Endodermal cell (in vitro differentiated cells): ENCODE results near the gene NUDT16L1. TPM values are rescaled to one million over a fixed set of nuclear protein-coding genes. Genes with fewer than 3 reads are reported as not detected.

Experiments
- DNase-seq: peaks from one replicate; pipeline ENCODE4 v3.0.0-alpha.2; 2017
- H3K27ac ChIP-seq: 2 replicates; pipeline ENCODE4 v1.5.1; 2013; ENCODE audit warnings: mild to moderate bottlenecking, low read depth, low read length, moderate library complexity
- H3K27me3 ChIP-seq: 2 replicates; pipeline ENCODE4 v1.6.1; 2013; ENCODE audit warnings: mild to moderate bottlenecking, low read length, moderate library complexity; ENCODE audit not compliant: insufficient read depth, control insufficient read depth, poor library complexity, severe bottlenecking
- H3K36me3 ChIP-seq: 2 replicates; pipeline ENCODE4 v1.7.0; 2013; ENCODE audit warnings: mild to moderate bottlenecking, low read length, moderate library complexity; ENCODE audit not compliant: control insufficient read depth, insufficient read depth
- H3K4me1 ChIP-seq: one replicate; pipeline ENCODE4 v1.7.0; 2013; ENCODE audit warnings: low read length; ENCODE audit not compliant: control insufficient read depth, insufficient read depth
- H3K4me3 ChIP-seq: 2 replicates; pipeline ENCODE4 v1.5.1; 2013; ENCODE audit warnings: mild to moderate bottlenecking, low read length, moderate library complexity
- H3K9ac ChIP-seq: 2 replicates; pipeline ENCODE4 v1.6.1; 2013; ENCODE audit warnings: mild to moderate bottlenecking, low read length, moderate library complexity; ENCODE audit not compliant: poor library complexity, severe bottlenecking; ENCODE audit errors: extremely low read depth
- H3K9me3 ChIP-seq: 2 replicates; pipeline ENCODE4 v1.6.1; 2013; ENCODE audit warnings: mild to moderate bottlenecking, low read length, moderate library complexity; ENCODE audit not compliant: control insufficient read depth
- H3K27ac Mint-ChIP-seq: 2 replicates; pipeline ENCODE4 v1.8.0; 2020; ENCODE audit warnings: mixed read lengths
- H3K27me3 Mint-ChIP-seq: 2 replicates; pipeline ENCODE4 v1.8.0; 2021; ENCODE audit warnings: mild to moderate bottlenecking, mixed read lengths; ENCODE audit not compliant: insufficient read depth
- H3K36me3 Mint-ChIP-seq: 2 replicates; pipeline ENCODE4 v1.8.0; 2020; ENCODE audit warnings: low read depth, mixed read lengths
- H3K4me1 Mint-ChIP-seq: 2 replicates; pipeline ENCODE4 v1.8.0; 2020; ENCODE audit warnings: mixed read lengths
- H3K4me3 Mint-ChIP-seq: 2 replicates; pipeline ENCODE4 v1.8.0; 2020; ENCODE audit warnings: mild to moderate bottlenecking, moderate library complexity, mixed read lengths
- H3K9me3 Mint-ChIP-seq: 2 replicates; pipeline ENCODE4 v1.8.0; 2020; ENCODE audit warnings: mild to moderate bottlenecking, mixed read lengths
- WGBS, 2 experiments: methylation state at CpG; one replicate each; pipeline versions ENCODE4 v1.1.5 to v1.1.7; 2013; ENCODE audit warnings: missing lambda C conversion rate in 2 of 2, mixed read lengths in 1 of 2; ENCODE audit not compliant: insufficient coverage in 1 of 2, insufficient read length in 1 of 2; 5-methylcytosine and 5-hydroxymethylcytosine counted together
- total RNA-seq, 2 donors: library from RNA; stranded (reverse); fragmentation: NEBNext Ultra II Directional in 1 of 2; extraction: Animal tissue kit (Norgen Biotek cat#: 25700) in 1 of 2; gene quantifications; 2 replicates in 1 of 2; 3 replicates in 1 of 2; pipeline ENCODE4 v1.2.1, GENCODE V29; 2021
- TF ChIP-seq, protein P1 (sequence below): fragments of 200-600 bp; sonication (generic); conservative IDR thresholded peaks from 2 replicates; pipeline ENCODE4 v1.5.0; 2021; ENCODE audit warnings: antibody characterized with exemption, mild to moderate bottlenecking

NUDT16L1 gene
- total RNA-seq, 2 donors from 2014 or later: 38.6 to 40.7 TPM

DNA sequence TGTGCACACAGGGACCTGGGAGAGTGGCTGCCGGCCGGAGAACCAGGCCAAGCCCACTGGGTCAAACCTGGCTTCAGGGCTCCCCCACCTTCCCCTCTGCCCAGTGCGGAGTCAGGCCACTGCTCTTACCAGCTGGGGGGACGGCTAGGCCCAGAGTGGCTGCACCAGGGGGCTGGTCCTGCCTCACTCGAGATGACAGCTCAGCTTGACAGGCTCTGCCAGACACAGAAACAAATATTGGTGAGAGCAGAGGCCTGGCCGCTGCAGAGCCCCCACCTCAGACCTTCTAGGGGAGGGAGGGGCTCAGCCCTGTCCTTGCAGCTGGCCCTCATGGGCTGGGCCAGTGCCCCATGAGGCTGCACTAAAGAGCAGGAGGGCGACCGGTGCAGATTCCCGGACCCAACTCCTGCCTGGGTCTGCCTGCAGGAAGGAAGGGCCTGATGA is 4.5 kb downstream of the NUDT16L1 start:
- Histone ChIP-seq H3K27ac (no peak overlapping the region), H3K4me1 (no peaks in the 10 kb centered on the region), H3K9ac (no peak overlapping the region), H3K4me3 (no peak overlapping the region), H3K36me3 (peaks cover 49% of the 10 kb centered on the region), H3K9me3 (no peaks in the 10 kb centered on the region), H3K27me3 (no peaks in the 10 kb centered on the region)
- no peaks in the 10 kb centered on the region for H3K9me3 Mint-ChIP-seq
- DNase-seq: peak; percentile 42
- peaks cover 4% of the 10 kb centered on the region for H3K4me1 Mint-ChIP-seq
- peaks cover 23% of the 10 kb centered on the region for H3K36me3 Mint-ChIP-seq
- WGBS, 2 experiments: 87 to 92% methylated on average over 2 to 9 of the region's 9 CpGs
- no peaks in the 10 kb centered on the region for H3K27me3 Mint-ChIP-seq
- H3K27ac Mint-ChIP-seq: no peak overlapping the region
- H3K4me3 Mint-ChIP-seq: no peak overlapping the region
- TF ChIP-seq, protein P1, sequence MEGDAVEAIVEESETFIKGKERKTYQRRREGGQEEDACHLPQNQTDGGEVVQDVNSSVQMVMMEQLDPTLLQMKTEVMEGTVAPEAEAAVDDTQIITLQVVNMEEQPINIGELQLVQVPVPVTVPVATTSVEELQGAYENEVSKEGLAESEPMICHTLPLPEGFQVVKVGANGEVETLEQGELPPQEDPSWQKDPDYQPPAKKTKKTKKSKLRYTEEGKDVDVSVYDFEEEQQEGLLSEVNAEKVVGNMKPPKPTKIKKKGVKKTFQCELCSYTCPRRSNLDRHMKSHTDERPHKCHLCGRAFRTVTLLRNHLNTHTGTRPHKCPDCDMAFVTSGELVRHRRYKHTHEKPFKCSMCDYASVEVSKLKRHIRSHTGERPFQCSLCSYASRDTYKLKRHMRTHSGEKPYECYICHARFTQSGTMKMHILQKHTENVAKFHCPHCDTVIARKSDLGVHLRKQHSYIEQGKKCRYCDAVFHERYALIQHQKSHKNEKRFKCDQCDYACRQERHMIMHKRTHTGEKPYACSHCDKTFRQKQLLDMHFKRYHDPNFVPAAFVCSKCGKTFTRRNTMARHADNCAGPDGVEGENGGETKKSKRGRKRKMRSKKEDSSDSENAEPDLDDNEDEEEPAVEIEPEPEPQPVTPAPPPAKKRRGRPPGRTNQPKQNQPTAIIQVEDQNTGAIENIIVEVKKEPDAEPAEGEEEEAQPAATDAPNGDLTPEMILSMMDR: no peak

DNA sequence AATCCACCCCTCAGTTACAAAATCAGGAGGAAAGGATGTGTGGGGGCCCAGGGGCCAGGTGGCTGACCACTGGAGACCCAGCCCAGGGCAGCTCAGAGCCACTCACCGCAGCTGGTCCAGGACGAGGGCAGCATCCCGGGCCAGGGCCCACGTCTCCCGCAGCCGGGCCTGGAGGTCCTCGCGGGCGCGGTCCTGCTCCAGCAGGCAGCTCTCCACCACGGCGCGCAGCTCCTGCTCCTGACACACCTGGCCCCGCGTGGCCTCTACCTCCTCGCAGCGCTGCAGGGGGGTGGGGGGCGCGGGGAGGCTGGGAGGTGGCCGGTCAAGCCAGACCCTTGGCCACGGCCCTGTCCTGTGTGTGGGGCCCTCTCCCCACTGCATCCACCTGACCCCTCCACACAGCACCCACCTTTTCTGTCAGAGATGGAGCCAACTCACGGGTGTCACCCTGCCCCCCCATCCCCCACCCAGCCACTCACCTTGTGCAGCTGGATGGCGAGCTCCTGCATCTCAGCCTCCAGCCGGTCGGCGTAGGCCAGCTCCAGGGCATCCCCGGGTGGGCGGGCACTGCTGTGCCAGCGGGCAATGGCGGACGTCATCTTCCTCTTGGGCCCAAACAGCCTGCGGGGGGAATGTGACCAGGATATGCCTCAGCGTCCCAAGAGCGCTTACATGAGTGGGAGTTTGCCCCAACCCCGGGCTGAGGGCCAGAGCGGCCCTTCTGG is 5.1 kb downstream of the NUDT16L1 start:
- no peaks in the 10 kb centered on the region for H3K4me1 ChIP-seq
- H3K4me3 ChIP-seq: no peak overlapping the region
- no peaks in the 10 kb centered on the region for H3K27me3 ChIP-seq
- H3K9me3 ChIP-seq: no peaks in the 10 kb centered on the region
- no peak overlapping the region for H3K27ac ChIP-seq
- Mint-ChIP-seq H3K36me3 (peaks cover 23% of the 10 kb centered on the region), H3K27me3 (no peaks in the 10 kb centered on the region), H3K9me3 (no peaks in the 10 kb centered on the region), H3K4me1 (peaks cover 4% of the 10 kb centered on the region), H3K27ac (no peak overlapping the region), H3K4me3 (no peak overlapping the region)
- DNase-seq: peak; percentile 41
- TF ChIP-seq, protein P1: no peak
- H3K9ac ChIP-seq: no peak overlapping the region
- H3K36me3 ChIP-seq: peaks cover 51% of the 10 kb centered on the region
- WGBS, 2 experiments: 95 to 98% methylated on average over 19 to 35 of the region's 36 CpGs

DNA sequence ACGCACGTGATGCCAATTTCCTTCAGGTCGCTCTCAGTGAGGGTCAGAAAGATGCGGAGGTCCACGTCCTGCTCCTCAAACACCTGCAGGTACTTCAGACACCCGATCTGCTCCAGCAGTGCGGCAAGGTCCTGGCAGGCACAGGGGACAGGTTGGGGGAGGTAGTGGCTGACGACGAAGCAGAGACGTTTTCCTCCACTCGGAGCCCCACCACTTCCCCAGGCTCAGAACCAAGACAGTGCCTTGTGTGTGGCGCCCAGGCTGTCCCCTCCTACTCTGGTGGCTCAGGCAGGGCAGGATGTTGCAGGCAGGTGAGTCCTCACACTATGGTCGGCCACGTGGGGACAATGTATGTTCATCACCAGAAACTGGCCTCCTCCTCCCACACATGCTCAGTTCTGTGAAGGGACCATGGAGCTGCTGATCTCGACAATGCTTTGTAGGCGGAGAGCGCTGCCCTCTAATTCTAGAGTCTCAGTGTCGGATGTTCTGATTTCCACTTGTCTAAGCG is 5.7 kb downstream of the NUDT16L1 start:
- Histone ChIP-seq H3K36me3 (peaks cover 55% of the 10 kb centered on the region), H3K9ac (no peak overlapping the region), H3K27ac (no peak overlapping the region), H3K27me3 (no peaks in the 10 kb centered on the region), H3K4me3 (no peak overlapping the region), H3K4me1 (no peaks in the 10 kb centered on the region), H3K9me3 (no peaks in the 10 kb centered on the region)
- H3K4me3 Mint-ChIP-seq: no peak overlapping the region
- DNase-seq: peak; percentile 39
- WGBS, 2 experiments: 93 to 94% methylated on average over 13 to 19 of the region's 19 CpGs
- H3K4me1 Mint-ChIP-seq: peaks cover 4% of the 10 kb centered on the region
- H3K27ac Mint-ChIP-seq: no peak overlapping the region
- no peaks in the 10 kb centered on the region for H3K27me3 Mint-ChIP-seq
- peaks cover 23% of the 10 kb centered on the region for H3K36me3 Mint-ChIP-seq
- H3K9me3 Mint-ChIP-seq: no peaks in the 10 kb centered on the region
- TF ChIP-seq, protein P1: no peak
